GM18519 (cell line): ENCODE measurements around the gene DPH2.

Experiments
- ATAC-seq: cut with Tn5 transposase; IDR thresholded peaks from one replicate; pipeline ENCODE4 v1.9.1; 2021; ENCODE audit warnings: mild to moderate bottlenecking, moderate library complexity; ENCODE audit not compliant: unreplicated experiment, low FRiP score

The DPH2 gene

DNA sequence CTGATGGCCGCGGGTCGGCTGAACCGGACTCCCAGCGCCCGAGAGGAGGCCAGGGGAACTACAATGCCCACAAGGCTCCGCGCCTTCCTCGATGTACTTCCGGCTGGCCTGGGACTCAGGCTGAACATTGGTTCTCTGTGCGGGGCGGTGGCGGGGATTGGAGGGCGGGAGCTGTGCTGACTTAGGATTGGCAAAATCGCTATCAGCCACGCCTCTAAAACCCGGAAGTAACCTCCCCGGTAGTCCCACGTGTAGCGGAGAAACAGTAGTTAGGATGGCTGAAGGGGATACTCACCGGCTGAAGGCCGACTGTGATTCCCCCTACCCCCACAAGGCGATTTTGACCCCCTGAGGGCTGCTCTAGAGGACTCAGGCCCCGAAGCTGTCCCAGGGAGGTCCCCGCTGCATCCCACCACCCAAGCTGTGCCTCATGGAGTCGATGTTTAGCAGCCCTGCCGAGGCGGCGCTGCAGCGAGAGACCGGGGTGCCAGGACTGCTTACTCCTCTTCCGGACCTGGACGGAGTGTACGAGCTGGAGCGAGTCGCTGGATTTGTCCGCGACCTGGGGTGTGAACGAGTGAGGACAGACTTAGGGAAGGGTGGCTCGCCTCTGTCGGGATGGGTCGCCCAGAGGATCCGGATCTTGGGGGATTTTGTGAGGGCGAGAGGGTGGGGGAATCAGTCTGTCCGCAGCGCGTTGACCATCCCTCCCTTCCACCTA lies at the start of gene DPH2:
Gene DPH2 (plus strand): TSS at position 265 of the 721 bp plus-strand sequence. CDS start 166 bp downstream, at position 431.
- peak; percentile 57 for ATAC-seq

DNA sequence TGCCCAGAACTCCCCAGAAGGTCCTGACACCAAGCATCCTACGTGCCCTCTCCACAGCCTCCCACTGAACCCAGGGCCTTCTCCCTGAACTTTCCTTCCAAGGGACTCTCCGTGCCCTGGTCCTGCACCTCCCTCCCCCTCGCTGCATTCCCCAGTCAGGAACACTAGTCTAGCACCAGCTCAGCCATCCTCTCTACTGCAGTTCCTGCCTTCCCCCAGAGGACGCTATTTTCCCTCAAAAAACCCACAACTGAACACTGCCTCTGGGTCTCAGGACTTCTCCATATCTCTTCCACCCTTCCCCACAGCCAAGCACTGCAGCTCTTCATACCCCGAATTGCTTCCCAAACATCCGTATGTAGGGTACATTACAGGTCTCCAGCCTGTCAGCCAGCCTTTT lies 48.8 kb upstream of the DPH2 start:
- ATAC-seq, result no peak

GRCh38 chr1:43924516-43924915 lies 45.3 kb upstream of the DPH2 start:
- no peak for ATAC-seq

DNA sequence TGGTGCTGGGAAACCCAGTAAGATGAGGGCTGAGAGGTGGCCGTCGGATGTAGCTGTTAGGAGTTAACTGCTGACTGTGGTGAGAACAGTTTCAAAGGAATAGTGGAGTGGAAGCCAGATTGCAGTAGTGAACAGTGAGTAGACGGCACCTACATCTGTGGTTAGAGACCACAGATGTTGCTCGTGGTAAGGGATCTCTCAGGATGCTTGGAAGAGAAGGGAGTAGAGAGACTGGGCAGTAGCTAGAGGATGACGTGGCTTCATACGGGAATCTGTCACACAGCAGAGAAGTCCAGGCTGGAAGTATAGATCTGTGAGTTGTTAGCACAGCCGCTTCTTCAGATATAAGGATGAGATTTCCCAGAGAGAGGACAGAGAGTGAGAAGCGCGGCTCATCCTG lies 44.0 kb upstream of the DPH2 start:
- no peak for ATAC-seq

GRCh38 chr1:43930168-43930948 lies 39.5 kb upstream of the DPH2 start:
- ATAC-seq, result no peak

DNA sequence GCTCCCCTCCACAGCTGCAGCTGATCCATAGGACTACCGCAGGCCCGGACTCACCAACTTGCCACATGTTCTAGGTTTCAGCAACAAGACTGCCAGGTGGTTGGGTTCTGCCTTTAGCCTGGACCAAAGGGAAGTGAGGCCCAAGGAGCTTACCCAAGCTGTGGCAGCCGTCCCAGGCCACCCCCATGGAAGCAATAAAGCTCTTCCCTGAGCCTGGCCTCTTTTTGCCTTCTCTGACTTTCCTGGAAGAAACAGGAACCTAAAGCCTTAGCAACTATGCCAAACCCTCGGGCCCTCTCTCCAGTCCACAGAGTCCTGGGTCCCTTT lies 38.9 kb upstream of the DPH2 start:
- no peak for ATAC-seq

GRCh38 chr1:43931711-43932660 lies 37.8 kb upstream of the DPH2 start:
- no peak for ATAC-seq

- no peak for ATAC-seq
Observed at GRCh38 chr1:43932786-43933385, 36.9 kb upstream of the DPH2 start.

GRCh38 chr1:43933386-43934100 lies 36.3 kb upstream of the DPH2 start, which contains the start of gene ARTN:
ARTN (plus strand) TSS chr1:43933801; CDS start chr1:43935657, 1,856 bp downstream.
- ATAC-seq, result no peak

DNA sequence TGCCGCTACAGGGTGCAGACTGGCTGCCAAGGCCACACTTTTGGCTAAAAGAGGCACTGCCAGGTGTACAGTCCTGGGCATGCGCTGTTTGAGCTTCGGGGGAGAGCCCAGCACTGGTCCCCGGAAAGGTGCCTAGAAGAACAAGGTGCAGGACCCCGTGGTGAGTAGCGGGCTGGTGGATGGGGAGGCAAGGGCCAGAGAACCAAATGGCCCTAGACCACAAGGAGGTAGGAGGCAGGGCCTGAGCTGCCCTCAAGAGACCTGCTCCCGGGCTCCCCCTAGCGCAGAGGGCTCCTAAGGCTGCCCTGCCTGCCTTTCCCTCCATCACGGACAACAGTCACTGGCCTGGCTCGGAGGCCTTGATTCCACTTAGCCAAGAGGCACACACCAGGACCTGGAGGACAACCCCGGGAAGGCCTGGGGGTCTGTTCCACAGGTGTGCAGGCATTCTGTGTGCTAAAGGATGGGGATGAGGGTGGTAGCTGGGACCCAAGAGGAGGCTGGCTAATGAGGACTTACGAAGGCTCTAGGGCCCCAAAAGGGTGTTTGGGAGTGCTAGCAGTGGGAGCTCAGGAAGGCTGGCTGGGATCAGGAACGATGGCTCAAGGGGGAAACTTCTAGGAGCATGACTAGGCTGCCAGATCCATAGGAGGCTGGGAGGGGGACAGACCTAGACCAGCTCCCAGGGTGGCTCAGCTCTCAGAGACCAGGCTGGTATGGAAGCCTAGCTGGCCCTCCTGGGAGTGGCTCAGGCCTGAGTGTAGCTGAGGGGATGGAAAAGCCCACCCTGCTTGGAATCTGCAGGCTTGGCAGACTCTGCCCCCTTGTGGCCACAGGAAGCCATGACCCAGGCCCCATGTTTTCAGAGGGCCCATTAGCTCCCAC lies 35.5 kb upstream of the DPH2 start:
- no peak for ATAC-seq

- ATAC-seq, result no peak
Observed at GRCh38 chr1:43934986-43935324, 34.9 kb upstream of the DPH2 start.

- ATAC-seq, result no peak
Observed at GRCh38 chr1:43935711-43936427, 33.9 kb upstream of the DPH2 start.

GRCh38 chr1:43936431-43937151 lies 33.2 kb upstream of the DPH2 start:
- ATAC-seq, result no peak

DNA sequence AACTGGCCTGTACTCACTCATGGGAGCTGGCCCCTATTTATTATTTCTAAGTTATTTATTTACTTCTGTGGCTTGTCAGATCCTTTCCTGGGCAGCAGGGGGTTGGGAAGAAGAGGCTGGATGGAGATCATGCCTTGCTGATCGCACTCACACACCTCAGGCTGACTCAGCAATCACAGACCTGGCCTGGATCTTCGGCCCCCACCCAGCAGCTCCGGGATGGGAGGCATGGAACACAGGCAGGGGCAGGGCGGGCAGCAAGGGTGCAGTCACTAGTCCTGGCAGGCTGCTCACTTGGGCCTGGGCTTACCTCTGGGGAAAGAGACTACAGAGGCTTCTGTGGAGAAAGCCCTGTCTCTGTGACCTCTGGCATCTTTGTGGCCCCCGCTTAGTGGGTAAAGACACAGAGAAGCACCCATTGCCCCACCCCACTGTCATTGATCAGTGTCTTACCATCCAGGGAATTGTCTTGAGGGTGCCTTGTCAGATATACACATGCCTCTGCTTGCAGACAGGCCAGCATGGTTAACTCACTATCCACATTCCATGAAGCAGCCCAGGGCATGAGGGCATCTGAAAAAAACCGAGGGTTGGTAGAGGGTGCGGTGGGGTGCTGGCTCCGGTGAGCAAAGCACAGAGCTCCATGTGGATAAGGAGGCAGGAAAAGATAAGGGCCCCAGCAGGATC lies 32.5 kb upstream of the DPH2 start:
- no peak for ATAC-seq

GRCh38 chr1:43938383-43938782 lies 31.4 kb upstream of the DPH2 start:
- ATAC-seq, result no peak

- ATAC-seq, result no peak
Observed at GRCh38 chr1:43938892-43939587, 30.8 kb upstream of the DPH2 start.

DNA sequence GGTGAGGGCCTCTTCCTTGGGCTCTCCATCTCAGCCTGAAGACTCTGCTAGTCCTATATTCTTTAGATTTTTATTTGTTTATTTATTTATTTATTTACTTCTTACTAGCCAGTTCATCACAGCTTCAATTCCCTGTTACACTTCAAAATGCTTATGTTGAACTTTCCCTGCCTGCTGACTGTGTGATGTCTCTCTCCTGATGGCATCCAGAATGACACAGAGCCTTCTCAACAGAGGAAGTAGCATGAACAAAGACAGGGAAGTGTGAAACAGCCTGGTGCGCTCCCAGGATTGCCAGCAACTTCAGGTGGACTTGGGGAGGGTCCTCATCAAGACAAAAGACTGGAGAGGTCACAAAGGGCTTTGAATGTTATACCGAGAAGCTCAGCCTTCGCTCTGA lies 27.4 kb upstream of the DPH2 start:
- ATAC-seq, result no peak
